Measurements from ENCODE around the gene SSBP2.

The SSBP2 gene

GRCh38 chr5:81782811-81783210 is 31.9 kb upstream of the SSBP2 start:
- TF ChIP-seq YY1 (IDR thresholded peaks at IDR 0.05; ENCODE audit: low read depth) (no peak), ZBTB7A (IDR thresholded peaks at IDR 0.05; ENCODE audit: low read depth) (no peak), CREB1 (IDR thresholded peaks at IDR 0.05; ENCODE audit: low read depth) (no peak), CEBPB (IDR thresholded peaks at IDR 0.05) (no peak), USF1 (IDR thresholded peaks at IDR 0.05) (no peak)

GRCh38 chr5:81779916-81780266 is 29.0 kb upstream of the SSBP2 start:
- TF ChIP-seq CEBPB (IDR thresholded peaks at IDR 0.05), result no peak
- TF ChIP-seq CREB1 (IDR thresholded peaks at IDR 0.05; ENCODE audit: low read depth), result no peak
- no peak for TF ChIP-seq USF1 (IDR thresholded peaks at IDR 0.05)
- no peak for TF ChIP-seq RAD21 (IDR thresholded peaks at IDR 0.05; ENCODE audit: low read depth)
- TF ChIP-seq FOXM1 (IDR thresholded peaks at IDR 0.05; ENCODE audit: borderline replicate concordance, low read depth), result no peak
- TF ChIP-seq YY1 (IDR thresholded peaks at IDR 0.05; ENCODE audit: low read depth), result no peak
- TF ChIP-seq, protein P1, sequence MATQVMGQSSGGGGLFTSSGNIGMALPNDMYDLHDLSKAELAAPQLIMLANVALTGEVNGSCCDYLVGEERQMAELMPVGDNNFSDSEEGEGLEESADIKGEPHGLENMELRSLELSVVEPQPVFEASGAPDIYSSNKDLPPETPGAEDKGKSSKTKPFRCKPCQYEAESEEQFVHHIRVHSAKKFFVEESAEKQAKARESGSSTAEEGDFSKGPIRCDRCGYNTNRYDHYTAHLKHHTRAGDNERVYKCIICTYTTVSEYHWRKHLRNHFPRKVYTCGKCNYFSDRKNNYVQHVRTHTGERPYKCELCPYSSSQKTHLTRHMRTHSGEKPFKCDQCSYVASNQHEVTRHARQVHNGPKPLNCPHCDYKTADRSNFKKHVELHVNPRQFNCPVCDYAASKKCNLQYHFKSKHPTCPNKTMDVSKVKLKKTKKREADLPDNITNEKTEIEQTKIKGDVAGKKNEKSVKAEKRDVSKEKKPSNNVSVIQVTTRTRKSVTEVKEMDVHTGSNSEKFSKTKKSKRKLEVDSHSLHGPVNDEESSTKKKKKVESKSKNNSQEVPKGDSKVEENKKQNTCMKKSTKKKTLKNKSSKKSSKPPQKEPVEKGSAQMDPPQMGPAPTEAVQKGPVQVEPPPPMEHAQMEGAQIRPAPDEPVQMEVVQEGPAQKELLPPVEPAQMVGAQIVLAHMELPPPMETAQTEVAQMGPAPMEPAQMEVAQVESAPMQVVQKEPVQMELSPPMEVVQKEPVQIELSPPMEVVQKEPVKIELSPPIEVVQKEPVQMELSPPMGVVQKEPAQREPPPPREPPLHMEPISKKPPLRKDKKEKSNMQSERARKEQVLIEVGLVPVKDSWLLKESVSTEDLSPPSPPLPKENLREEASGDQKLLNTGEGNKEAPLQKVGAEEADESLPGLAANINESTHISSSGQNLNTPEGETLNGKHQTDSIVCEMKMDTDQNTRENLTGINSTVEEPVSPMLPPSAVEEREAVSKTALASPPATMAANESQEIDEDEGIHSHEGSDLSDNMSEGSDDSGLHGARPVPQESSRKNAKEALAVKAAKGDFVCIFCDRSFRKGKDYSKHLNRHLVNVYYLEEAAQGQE (IDR thresholded peaks at IDR 0.05; ENCODE audit: low read depth), result no peak
- no peak for TF ChIP-seq TEAD4 (IDR thresholded peaks at IDR 0.05)
- TF ChIP-seq EGR1 (IDR thresholded peaks at IDR 0.05), result no peak
- TF ChIP-seq TCF12 (IDR thresholded peaks at IDR 0.05; ENCODE audit: low read depth), result no peak
- TF ChIP-seq ZBTB7A (IDR thresholded peaks at IDR 0.05; ENCODE audit: low read depth), result no peak
- TF ChIP-seq TAF1 (IDR thresholded peaks at IDR 0.05; ENCODE audit: low read depth), result no peak
- TF ChIP-seq NFIC (IDR thresholded peaks at IDR 0.05), result no peak
- TF ChIP-seq EP300 (IDR thresholded peaks at IDR 0.05; ENCODE audit: borderline replicate concordance), result no peak
- no peak for TF ChIP-seq MAX (IDR thresholded peaks at IDR 0.05)

DNA sequence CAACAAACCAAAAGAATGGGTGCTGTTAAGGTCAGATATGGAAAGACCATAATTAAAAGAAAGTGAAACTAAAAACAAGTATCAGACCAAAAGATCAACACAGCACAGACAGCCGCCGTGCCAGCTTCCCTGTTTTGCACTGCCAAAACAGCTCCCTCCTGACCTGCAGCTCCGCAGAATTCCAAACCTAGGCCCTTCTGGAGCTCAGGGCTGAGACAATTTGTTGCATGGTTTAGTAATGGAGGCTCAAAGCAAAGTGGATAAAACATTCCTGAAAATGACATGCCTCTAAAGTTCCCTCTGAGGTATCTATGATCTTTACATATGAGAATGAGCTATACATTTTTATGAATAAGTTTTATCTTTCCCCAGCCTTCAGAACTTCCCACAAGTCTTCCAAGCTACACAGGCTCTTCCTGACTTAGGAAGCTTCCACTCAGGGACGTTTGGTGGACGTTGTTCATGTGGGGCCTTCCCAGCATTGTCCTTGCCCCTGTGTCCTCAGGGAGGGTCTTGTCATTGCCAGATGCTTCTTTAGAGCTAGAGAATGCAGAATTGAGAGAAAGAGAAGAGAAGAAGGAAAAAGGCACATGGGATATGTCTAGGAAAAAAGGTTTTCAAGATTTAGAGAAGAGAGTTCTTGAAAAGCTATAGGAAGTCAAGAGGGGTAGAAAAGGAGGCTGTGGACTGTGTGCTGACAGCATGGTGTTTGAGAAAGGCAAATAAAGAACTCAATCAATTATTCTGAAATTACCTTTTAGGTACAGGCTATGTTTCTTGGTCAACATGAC is 28.4 kb upstream of the SSBP2 start:
- TF ChIP-seq NFIC (IDR thresholded peaks at IDR 0.05) (no peak), YY1 (IDR thresholded peaks at IDR 0.05; ENCODE audit: low read depth) (no peak), MAX (IDR thresholded peaks at IDR 0.05) (no peak), RAD21 (IDR thresholded peaks at IDR 0.05; ENCODE audit: low read depth) (no peak), ZBTB7A (IDR thresholded peaks at IDR 0.05; ENCODE audit: low read depth) (no peak), EP300 (IDR thresholded peaks at IDR 0.05; ENCODE audit: borderline replicate concordance) (no peak), TEAD4 (IDR thresholded peaks at IDR 0.05) (no peak), EGR1 (IDR thresholded peaks at IDR 0.05) (no peak), TAF1 (IDR thresholded peaks at IDR 0.05; ENCODE audit: low read depth) (no peak)

DNA sequence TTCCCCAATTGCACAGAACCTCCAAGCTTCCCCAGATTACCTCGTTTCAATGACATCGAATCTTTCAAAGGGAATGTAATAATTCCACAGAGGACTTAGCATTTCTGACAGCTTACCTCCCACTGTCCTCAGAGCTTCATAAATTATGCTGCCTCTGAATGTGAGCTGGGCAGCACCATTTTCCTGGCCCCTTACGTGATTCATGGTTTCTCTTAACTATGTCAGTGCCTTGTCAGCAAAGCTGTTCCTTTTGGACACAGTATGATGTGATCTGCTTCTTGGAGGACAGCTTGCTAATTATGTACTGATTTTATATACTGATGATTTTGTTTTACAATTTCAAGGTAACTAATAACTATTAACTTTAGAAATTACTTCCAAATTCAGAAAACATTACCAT is 27.7 kb upstream of the SSBP2 start:
- TF ChIP-seq EP300 (IDR thresholded peaks at IDR 0.05; ENCODE audit: borderline replicate concordance) (no peak), EGR1 (IDR thresholded peaks at IDR 0.05) (no peak), ZBTB7A (IDR thresholded peaks at IDR 0.05; ENCODE audit: low read depth) (no peak), CREB1 (IDR thresholded peaks at IDR 0.05; ENCODE audit: low read depth) (no peak), NFIC (IDR thresholded peaks at IDR 0.05) (no peak), CEBPB (IDR thresholded peaks at IDR 0.05) (no peak), RAD21 (IDR thresholded peaks at IDR 0.05; ENCODE audit: low read depth) (no peak), TEAD4 (IDR thresholded peaks at IDR 0.05) (no peak), YY1 (IDR thresholded peaks at IDR 0.05; ENCODE audit: low read depth) (no peak), TAF1 (IDR thresholded peaks at IDR 0.05; ENCODE audit: low read depth) (no peak), FOXM1 (IDR thresholded peaks at IDR 0.05; ENCODE audit: borderline replicate concordance, low read depth) (no peak), USF1 (IDR thresholded peaks at IDR 0.05) (no peak), TCF12 (IDR thresholded peaks at IDR 0.05; ENCODE audit: low read depth) (no peak)
- TF ChIP-seq, protein P1 (IDR thresholded peaks at IDR 0.05; ENCODE audit: low read depth), result no peak

DNA sequence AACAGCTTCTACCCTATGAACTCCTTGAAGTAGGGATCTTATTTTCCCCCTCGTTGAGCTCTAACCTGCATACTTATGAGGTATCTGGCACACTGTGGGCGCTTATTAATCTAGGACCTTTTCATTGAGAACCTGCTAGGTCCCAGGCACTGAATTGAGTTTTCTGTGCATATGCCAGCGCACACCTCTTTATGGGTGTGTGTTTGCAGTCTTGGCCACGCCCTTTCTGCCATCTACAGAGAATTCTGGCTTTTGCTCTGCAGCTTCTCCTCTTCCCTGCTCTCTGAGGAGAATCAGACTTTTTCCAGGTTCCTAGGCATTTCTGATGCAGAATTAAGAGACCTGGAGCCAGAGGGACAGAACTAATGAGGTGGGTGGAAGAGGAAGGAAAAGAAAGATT is 25.4 kb upstream of the SSBP2 start:
- no peak for TF ChIP-seq MAX (IDR thresholded peaks at IDR 0.05)
- no peak for TF ChIP-seq TCF12 (IDR thresholded peaks at IDR 0.05; ENCODE audit: low read depth)
- TF ChIP-seq EP300 (IDR thresholded peaks at IDR 0.05; ENCODE audit: borderline replicate concordance), result no peak
- no peak for TF ChIP-seq TEAD4 (IDR thresholded peaks at IDR 0.05)
- no peak for TF ChIP-seq CREB1 (IDR thresholded peaks at IDR 0.05; ENCODE audit: low read depth)
- TF ChIP-seq CEBPB (IDR thresholded peaks at IDR 0.05), result no peak
- no peak for TF ChIP-seq FOXM1 (IDR thresholded peaks at IDR 0.05; ENCODE audit: borderline replicate concordance, low read depth)
- no peak for TF ChIP-seq ZBTB7A (IDR thresholded peaks at IDR 0.05; ENCODE audit: low read depth)
- no peak for TF ChIP-seq USF1 (IDR thresholded peaks at IDR 0.05)
- no peak for TF ChIP-seq TAF1 (IDR thresholded peaks at IDR 0.05; ENCODE audit: low read depth)

All from Ishikawa (cell line).